Uterus (tissue), 2 donors: ENCODE data around the gene MAMDC4.

Experiments used
- CTCF ChIP-seq, 4 experiments: fragments of 200-600 bp in 2 of 4; fragments of 450-650 bp in 2 of 4; sonication (generic) in 2 of 4; IDR thresholded peaks; one replicate each; pipeline ENCODE4 v1.5.1; 2016 to 2019; ENCODE audit warnings: antibody characterized with exemption in 4 of 4, mild to moderate bottlenecking in 2 of 4, moderate library complexity in 1 of 4
- POLR2A ChIP-seq, 2 donors: fragments of 450-650 bp; IDR thresholded peaks; one replicate each; pipeline ENCODE4 v1.6.1; 2016; ENCODE audit warnings: antibody characterized with exemption in 2 of 2, mild to moderate bottlenecking in 1 of 2, moderate library complexity in 1 of 2

DNA sequence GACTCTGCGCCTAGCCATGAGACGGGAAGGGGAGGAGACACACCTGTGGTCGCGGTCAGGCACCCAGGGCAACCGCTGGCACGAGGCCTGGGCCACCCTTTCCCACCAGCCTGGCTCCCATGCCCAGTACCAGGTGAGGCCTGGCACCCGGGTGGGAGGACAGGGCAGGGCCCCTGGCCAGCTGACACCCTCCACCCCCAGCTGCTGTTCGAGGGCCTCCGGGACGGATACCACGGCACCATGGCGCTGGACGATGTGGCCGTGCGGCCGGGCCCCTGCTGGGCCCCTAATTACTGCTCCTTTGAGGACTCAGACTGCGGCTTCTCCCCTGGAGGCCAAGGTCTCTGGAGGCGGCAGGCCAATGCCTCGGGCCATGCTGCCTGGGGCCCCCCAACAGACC, 5.0 kb downstream of the MAMDC4 start:
- TF ChIP-seq CTCF (IDR thresholded peaks at IDR 0.05) (no peak), POLR2A (IDR thresholded peaks at IDR 0.05) (no peak)
